Measurements from ENCODE around the gene MAGEB17. TPM values are rescaled to one million over a fixed set of nuclear protein-coding genes. Genes with fewer than 3 reads are reported as not detected.

Gene MAGEB17
- total RNA-seq, 4 donors from 2014 or later, result 1.6 TPM; not detected in 3

GRCh38 chrX:16124201-16124600, 43.1 kb upstream of the MAGEB17 start:
- Histone ChIP-seq H3K27ac (no peak overlapping the region), H3K9me3 (no peaks in the 10 kb centered on the region), H3K4me1 (no peaks in the 10 kb centered on the region), H3K4me3 (no peak overlapping the region), H3K27me3 (no peaks in the 10 kb centered on the region), H3K36me3 (no peaks in the 10 kb centered on the region)
- no peak for DNase-seq
- WGBS, 2 donors (ENCODE audit: low coverage in 1 of 2), result 83% methylated on average over 7 of the region's 7 CpGs; no CpG with 5 or more reads in 1 of the 2 donors
- TF ChIP-seq POLR2AphosphoS5 (IDR thresholded peaks at IDR 0.05), result no peak
- TF ChIP-seq POLR2A (IDR thresholded peaks at IDR 0.05), result no peak
- TF ChIP-seq EP300 (IDR thresholded peaks at IDR 0.05; ENCODE audit: low read depth), result no peak
- TF ChIP-seq, protein P1, sequence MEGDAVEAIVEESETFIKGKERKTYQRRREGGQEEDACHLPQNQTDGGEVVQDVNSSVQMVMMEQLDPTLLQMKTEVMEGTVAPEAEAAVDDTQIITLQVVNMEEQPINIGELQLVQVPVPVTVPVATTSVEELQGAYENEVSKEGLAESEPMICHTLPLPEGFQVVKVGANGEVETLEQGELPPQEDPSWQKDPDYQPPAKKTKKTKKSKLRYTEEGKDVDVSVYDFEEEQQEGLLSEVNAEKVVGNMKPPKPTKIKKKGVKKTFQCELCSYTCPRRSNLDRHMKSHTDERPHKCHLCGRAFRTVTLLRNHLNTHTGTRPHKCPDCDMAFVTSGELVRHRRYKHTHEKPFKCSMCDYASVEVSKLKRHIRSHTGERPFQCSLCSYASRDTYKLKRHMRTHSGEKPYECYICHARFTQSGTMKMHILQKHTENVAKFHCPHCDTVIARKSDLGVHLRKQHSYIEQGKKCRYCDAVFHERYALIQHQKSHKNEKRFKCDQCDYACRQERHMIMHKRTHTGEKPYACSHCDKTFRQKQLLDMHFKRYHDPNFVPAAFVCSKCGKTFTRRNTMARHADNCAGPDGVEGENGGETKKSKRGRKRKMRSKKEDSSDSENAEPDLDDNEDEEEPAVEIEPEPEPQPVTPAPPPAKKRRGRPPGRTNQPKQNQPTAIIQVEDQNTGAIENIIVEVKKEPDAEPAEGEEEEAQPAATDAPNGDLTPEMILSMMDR (IDR thresholded peaks at IDR 0.05), result no peak
- intact Hi-C loops (cut with DNase I; ENCODE audit: low total_unique reads) (no loop called here), in situ Hi-C loops (cut with MboI; ENCODE audit: low pct_ligation_motif_present in 1 of 4, low pct_unique_long_range_greater_than_20kb in 1 of 4, low sequenced_read_pairs in 3 of 4) (no loop called here)

GRCh38 chrX:16125520-16126149, 41.6 kb upstream of the MAGEB17 start:
- Histone ChIP-seq H3K36me3 (no peaks in the 10 kb centered on the region), H3K27me3 (no peaks in the 10 kb centered on the region), H3K27ac (no peak overlapping the region), H3K4me1 (no peaks in the 10 kb centered on the region), H3K9me3 (no peaks in the 10 kb centered on the region), H3K4me3 (no peak overlapping the region)
- intact Hi-C loops (cut with DNase I; ENCODE audit: low total_unique reads) (no loop called here), in situ Hi-C loops (cut with MboI; ENCODE audit: low pct_ligation_motif_present in 1 of 4, low pct_unique_long_range_greater_than_20kb in 1 of 4, low sequenced_read_pairs in 3 of 4) (loop anchor here in 1 of 4 donors (25.0 kb wide), 1 partner anchor 112 kb away; no protein-coding TSS in a partner anchor)
- DNase-seq, result no peak
- TF ChIP-seq POLR2A (IDR thresholded peaks at IDR 0.05) (no peak), POLR2AphosphoS5 (IDR thresholded peaks at IDR 0.05) (no peak), EP300 (IDR thresholded peaks at IDR 0.05; ENCODE audit: low read depth) (no peak)
- TF ChIP-seq, protein P1 (IDR thresholded peaks at IDR 0.05), result no peak
- WGBS, 2 donors (ENCODE audit: low coverage in 1 of 2), result 57% methylated on average over 5 of the region's 5 CpGs; no CpG with 5 or more reads in 1 of the 2 donors

DNA sequence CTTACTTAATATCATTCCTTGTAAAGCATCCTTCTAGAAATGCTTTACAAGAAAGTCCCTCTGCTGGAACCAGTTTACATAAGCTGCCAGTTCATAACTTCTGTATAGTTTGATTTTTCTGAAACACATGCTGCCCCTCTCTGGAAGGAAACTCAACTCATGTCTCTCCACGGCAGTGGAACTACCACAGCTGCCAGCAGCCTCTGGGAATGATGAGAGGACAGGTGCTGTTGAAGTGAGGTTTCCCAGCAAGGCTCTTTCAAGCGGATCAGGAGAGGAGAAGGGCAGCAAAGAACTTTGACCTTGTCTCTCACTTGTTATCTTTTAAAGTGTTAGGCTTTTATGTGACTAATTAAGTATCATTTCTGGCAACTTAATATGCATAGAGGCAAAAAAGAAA, 36.6 kb upstream of the MAGEB17 start:
- H3K27ac ChIP-seq, result no peak overlapping the region
- DNase-seq, result no peak
- no peaks in the 10 kb centered on the region for H3K9me3 ChIP-seq
- in situ Hi-C loops (cut with MboI; ENCODE audit: low pct_ligation_motif_present in 1 of 4, low pct_unique_long_range_greater_than_20kb in 1 of 4, low sequenced_read_pairs in 3 of 4), result loop anchor here in 1 of 4 donors (25.0 kb wide), 1 partner anchor 107 kb away; no protein-coding TSS in a partner anchor
- TF ChIP-seq POLR2A (IDR thresholded peaks at IDR 0.05) (no peak), POLR2AphosphoS5 (IDR thresholded peaks at IDR 0.05) (no peak), EP300 (IDR thresholded peaks at IDR 0.05; ENCODE audit: low read depth) (no peak)
- TF ChIP-seq, protein P1 (IDR thresholded peaks at IDR 0.05), result no peak
- H3K4me1 ChIP-seq, result no peaks in the 10 kb centered on the region
- intact Hi-C loops (cut with DNase I; ENCODE audit: low total_unique reads), result no loop called here
- H3K4me3 ChIP-seq, result no peak overlapping the region
- no peaks in the 10 kb centered on the region for H3K36me3 ChIP-seq
- H3K27me3 ChIP-seq, result no peaks in the 10 kb centered on the region
- 50% methylated on average over 2 of the region's 2 CpGs; no CpG with 5 or more reads in 1 of the 2 donors for WGBS, 2 donors (ENCODE audit: low coverage in 1 of 2)

GRCh38 chrX:16134936-16135335, 32.3 kb upstream of the MAGEB17 start:
- in situ Hi-C loops (cut with MboI; ENCODE audit: low pct_ligation_motif_present in 1 of 4, low pct_unique_long_range_greater_than_20kb in 1 of 4, low sequenced_read_pairs in 3 of 4) (loop anchor here in 1 of 4 donors (25.0 kb wide), 1 partner anchor 102 kb away; no protein-coding TSS in a partner anchor), intact Hi-C loops (cut with DNase I; ENCODE audit: low total_unique reads) (no loop called here)
- Histone ChIP-seq H3K27ac (no peak overlapping the region), H3K36me3 (no peaks in the 10 kb centered on the region), H3K27me3 (no peaks in the 10 kb centered on the region), H3K9me3 (no peaks in the 10 kb centered on the region), H3K4me1 (no peaks in the 10 kb centered on the region), H3K4me3 (no peak overlapping the region)
- no peak for DNase-seq
- TF ChIP-seq, protein P1 (IDR thresholded peaks at IDR 0.05), result no peak
- TF ChIP-seq EP300 (IDR thresholded peaks at IDR 0.05; ENCODE audit: low read depth), result no peak
- no peak for TF ChIP-seq POLR2AphosphoS5 (IDR thresholded peaks at IDR 0.05)
- TF ChIP-seq POLR2A (IDR thresholded peaks at IDR 0.05), result no peak
- WGBS, 2 donors (ENCODE audit: low coverage in 1 of 2), result 86% methylated on average over 1 of the region's 1 CpG; no CpG with 5 or more reads in 1 of the 2 donors

Data from transverse colon (tissue), 4 donors.